Lower leg skin (tissue), 4 donors: ENCODE measurements around the gene CRAMP1. TPM values are rescaled to one million over a fixed set of nuclear protein-coding genes. Genes with fewer than 3 reads are reported as not detected.
"Not testable (repeated sequence)": the region's sequence is repeated elsewhere in the genome, so short reads cannot be mapped to it uniquely, and the experiment has no call there.

Experiments used
- DNase-seq, 2 donors: peaks; one replicate each; pipeline ENCODE4 v3.0.0-alpha.2; 2019; ENCODE audit warnings: low spot score in 2 of 2
- H3K4me3 ChIP-seq: fragments of 200-600 bp; sonication (generic); 2 replicates; pipeline ENCODE4 v1.5.1; 2017; ENCODE audit warnings: mild to moderate bottlenecking, low read depth; ENCODE audit not compliant: poor library complexity, severe bottlenecking
- POLR2A ChIP-seq, 2 donors: fragments of 450-650 bp; IDR thresholded peaks; one replicate each; pipeline ENCODE4 v1.6.1; 2016 to 2017; ENCODE audit warnings: antibody characterized with exemption in 2 of 2, mild to moderate bottlenecking in 1 of 2, moderate library complexity in 1 of 2
- WGBS, 2 donors: methylation state at CpG; one replicate each; pipeline ENCODE4 v1.1.5; 2018; 5-methylcytosine and 5-hydroxymethylcytosine counted together
- intact Hi-C: fragments of 100-400 bp; cut with DNase I; formaldehyde crosslinking; loops from one replicate; pipeline ENCODE4 v1.15.0; 2023; ENCODE audit warnings: low total_unique reads
- total RNA-seq, 4 donors: library from RNA; depleted of rRNA; stranded (reverse); fragments of >200 nt; gene quantifications; one replicate each; pipeline ENCODE4 v1.1.0, GENCODE V29; 2016
- TF ChIP-seq, protein P1 (sequence below), 3 donors: fragments of 450-650 bp; IDR thresholded peaks; one replicate each; pipeline ENCODE4 v1.5.1; 2016; ENCODE audit warnings: antibody characterized with exemption in 3 of 3, mild to moderate bottlenecking in 3 of 3, moderate library complexity in 2 of 3

The CRAMP1 gene
- total RNA-seq, 4 donors from 2014 or later = 14.2 to 29.6 (median 19.3) TPM

DNA sequence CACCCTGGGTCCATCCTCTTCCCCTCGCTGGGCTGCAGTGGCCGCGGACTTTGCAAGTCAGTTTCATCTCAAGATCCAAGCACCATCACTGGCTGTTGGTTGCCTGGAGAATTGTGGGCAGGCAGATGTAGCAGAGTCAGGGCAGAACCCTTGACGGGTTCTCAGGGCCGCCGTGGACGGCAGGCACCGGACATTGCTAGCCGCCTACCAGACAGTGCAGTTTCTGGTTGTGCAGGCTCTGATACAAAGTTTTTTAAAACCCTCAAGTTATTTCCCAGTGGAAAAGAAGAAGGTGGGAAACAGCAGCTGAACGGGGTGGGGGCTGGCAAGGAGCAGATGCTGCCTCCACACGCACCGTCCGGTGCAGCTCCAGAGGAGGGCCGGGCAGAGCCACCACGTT is 97.2 kb downstream of the CRAMP1 start:
- TF ChIP-seq, protein P1, sequence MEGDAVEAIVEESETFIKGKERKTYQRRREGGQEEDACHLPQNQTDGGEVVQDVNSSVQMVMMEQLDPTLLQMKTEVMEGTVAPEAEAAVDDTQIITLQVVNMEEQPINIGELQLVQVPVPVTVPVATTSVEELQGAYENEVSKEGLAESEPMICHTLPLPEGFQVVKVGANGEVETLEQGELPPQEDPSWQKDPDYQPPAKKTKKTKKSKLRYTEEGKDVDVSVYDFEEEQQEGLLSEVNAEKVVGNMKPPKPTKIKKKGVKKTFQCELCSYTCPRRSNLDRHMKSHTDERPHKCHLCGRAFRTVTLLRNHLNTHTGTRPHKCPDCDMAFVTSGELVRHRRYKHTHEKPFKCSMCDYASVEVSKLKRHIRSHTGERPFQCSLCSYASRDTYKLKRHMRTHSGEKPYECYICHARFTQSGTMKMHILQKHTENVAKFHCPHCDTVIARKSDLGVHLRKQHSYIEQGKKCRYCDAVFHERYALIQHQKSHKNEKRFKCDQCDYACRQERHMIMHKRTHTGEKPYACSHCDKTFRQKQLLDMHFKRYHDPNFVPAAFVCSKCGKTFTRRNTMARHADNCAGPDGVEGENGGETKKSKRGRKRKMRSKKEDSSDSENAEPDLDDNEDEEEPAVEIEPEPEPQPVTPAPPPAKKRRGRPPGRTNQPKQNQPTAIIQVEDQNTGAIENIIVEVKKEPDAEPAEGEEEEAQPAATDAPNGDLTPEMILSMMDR (IDR thresholded peaks at IDR 0.05) = no peak
- no peak for TF ChIP-seq POLR2A (IDR thresholded peaks at IDR 0.05)
- no peak for DNase-seq
- intact Hi-C loops = no loop called here
- WGBS, 2 donors = 81 to 88% methylated on average over 15 of the region's 15 CpGs
- H3K4me3 ChIP-seq = no peak overlapping the region

GRCh38 chr16:1710811-1711507 is 98.8 kb downstream of the CRAMP1 start:
- 91 to 92% methylated on average over 17 of the region's 17 CpGs for WGBS, 2 donors
- no peak for DNase-seq
- intact Hi-C loops = no loop called here
- H3K4me3 ChIP-seq = no peak overlapping the region
- TF ChIP-seq, protein P1 (IDR thresholded peaks at IDR 0.05) = no peak
- no peak for TF ChIP-seq POLR2A (IDR thresholded peaks at IDR 0.05)

GRCh38 chr16:1712791-1713261 is 100.7 kb downstream of the CRAMP1 start:
- TF ChIP-seq, protein P1 (IDR thresholded peaks at IDR 0.05) = no peak
- TF ChIP-seq POLR2A (IDR thresholded peaks at IDR 0.05) = no peak
- 76 to 79% methylated on average over 14 of the region's 14 CpGs for WGBS, 2 donors
- DNase-seq = no peak
- H3K4me3 ChIP-seq = no peak overlapping the region
- intact Hi-C loops = no loop called here

GRCh38 chr16:1713331-1713730 is 101.2 kb downstream of the CRAMP1 start:
- DNase-seq = no peak
- 73 to 86% methylated on average over 7 of the region's 7 CpGs for WGBS, 2 donors
- no peak overlapping the region for H3K4me3 ChIP-seq
- intact Hi-C loops = no loop called here
- TF ChIP-seq, protein P1 (IDR thresholded peaks at IDR 0.05) = no peak
- TF ChIP-seq POLR2A (IDR thresholded peaks at IDR 0.05) = no peak

- TF ChIP-seq, protein P1 (IDR thresholded peaks at IDR 0.05) = no peak
- DNase-seq = no peak
- intact Hi-C loops = no loop called here
- 79 to 86% methylated on average over 14 of the region's 14 CpGs for whole genome bisulfite sequencing, 2 donors
- H3K4me3 ChIP-seq = no peak overlapping the region
Observed at GRCh38 chr16:1713933-1714332, 101.8 kb downstream of the CRAMP1 start.

DNA sequence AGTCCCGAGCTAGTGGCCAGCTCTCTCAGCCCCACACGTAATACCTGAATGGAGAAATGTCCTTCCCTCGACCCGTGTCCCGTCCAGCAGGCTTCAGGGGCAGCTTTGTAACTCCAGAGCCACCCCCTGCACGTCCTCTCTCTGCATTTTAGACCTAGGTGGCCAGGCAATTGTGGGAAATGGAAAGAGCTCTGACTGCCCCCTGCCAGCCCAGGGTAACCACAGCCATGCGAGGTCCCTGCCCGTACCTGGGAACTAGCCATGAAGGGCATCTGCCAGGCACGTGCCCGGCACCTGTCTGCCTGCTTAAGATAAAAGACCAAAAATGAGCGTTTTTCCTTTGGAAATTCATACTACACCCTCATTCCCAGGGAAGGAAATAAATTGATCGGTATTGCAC is 103.1 kb downstream of the CRAMP1 start:
- DNase-seq = no peak
- intact Hi-C loops = no loop called here
- 89 to 92% methylated on average over 12 of the region's 12 CpGs for WGBS, 2 donors
- no peak overlapping the region for H3K4me3 ChIP-seq
- TF ChIP-seq POLR2A (IDR thresholded peaks at IDR 0.05) = no peak
- TF ChIP-seq, protein P1 (IDR thresholded peaks at IDR 0.05) = no peak

DNA sequence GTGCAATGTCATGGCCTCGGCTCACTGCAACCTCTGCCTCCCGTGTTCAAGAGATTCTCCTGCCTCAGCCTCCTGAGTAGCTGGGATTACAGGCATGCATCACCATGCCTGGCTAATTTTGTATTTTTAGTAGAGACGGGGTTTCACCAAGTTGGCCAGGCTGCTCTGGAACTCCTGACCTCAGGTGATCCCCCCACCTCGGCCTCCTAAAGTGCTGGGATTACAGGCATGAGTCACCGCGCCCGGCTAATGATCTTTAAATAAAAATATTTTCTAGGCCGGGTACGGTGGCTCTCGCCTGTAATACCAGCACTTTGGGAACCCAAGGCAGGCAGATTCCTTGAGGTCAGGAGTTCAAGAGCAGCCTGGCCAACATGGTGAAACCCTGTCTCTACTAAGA is 106.1 kb downstream of the CRAMP1 start:
- DNase-seq, H3K4me3 ChIP-seq, intact Hi-C loops: not testable (repeated sequence)
- 90 to 92% methylated on average over 10 of the region's 10 CpGs for WGBS, 2 donors

GRCh38 chr16:1719559-1720229 is 107.5 kb downstream of the CRAMP1 start:
- H3K4me3 ChIP-seq, DNase-seq, intact Hi-C loops: not testable (repeated sequence)
- 82 to 86% methylated on average over 12 of the region's 12 CpGs for WGBS, 2 donors
